ENCODE results near the gene GAPT.

DNA sequence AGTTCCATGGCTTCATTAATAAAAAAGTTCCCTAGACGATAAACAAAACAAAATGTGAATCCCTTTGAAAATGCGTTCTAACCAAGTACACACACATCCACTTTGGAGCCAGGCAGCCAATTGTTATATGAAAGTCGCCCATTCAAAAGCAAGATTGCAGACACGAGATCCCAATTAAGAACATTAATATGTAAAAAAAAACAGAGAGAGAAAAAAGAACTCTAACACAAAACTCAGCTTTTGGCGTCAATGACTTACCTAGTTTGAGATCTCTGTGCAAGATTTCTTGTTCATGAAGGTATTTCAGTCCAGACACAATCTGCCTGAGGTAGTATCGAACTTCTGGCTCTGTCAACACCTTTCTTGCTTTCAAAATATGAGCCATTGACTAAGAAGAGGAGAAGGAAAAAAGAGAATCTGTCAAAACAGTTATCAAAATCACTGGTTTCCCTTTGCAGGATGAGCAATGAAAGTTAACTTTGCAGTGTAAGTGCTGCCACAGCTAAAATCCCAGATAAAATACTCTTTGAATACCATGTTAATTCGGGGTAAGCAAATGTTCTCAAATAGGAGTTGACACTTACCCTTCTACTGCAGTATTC lies 33.0 kb upstream of the GAPT start:
- TF ChIP-seq, protein P1, sequence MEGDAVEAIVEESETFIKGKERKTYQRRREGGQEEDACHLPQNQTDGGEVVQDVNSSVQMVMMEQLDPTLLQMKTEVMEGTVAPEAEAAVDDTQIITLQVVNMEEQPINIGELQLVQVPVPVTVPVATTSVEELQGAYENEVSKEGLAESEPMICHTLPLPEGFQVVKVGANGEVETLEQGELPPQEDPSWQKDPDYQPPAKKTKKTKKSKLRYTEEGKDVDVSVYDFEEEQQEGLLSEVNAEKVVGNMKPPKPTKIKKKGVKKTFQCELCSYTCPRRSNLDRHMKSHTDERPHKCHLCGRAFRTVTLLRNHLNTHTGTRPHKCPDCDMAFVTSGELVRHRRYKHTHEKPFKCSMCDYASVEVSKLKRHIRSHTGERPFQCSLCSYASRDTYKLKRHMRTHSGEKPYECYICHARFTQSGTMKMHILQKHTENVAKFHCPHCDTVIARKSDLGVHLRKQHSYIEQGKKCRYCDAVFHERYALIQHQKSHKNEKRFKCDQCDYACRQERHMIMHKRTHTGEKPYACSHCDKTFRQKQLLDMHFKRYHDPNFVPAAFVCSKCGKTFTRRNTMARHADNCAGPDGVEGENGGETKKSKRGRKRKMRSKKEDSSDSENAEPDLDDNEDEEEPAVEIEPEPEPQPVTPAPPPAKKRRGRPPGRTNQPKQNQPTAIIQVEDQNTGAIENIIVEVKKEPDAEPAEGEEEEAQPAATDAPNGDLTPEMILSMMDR (IDR thresholded peaks at IDR 0.05): no peak
- TF ChIP-seq POLR2AphosphoS5 (IDR thresholded peaks at IDR 0.05): no peak
- TF ChIP-seq POLR2A (IDR thresholded peaks at IDR 0.05): no peak
- TF ChIP-seq EP300 (IDR thresholded peaks at IDR 0.05; ENCODE audit: low read depth): no peak
